PC-3 (cell line): ENCODE results near the gene KNG1. TPM values are rescaled to one million over a fixed set of nuclear protein-coding genes. Genes with fewer than 3 reads are reported as not detected.

ENCODE experiments used
- ATAC-seq: fragments of 200-7000 bp; cut with Tn5 transposase; 2 replicates; pipeline ENCODE4 v1.9.1; 2020; ENCODE audit warnings: mild to moderate bottlenecking, moderate library complexity
- BruUV-seq: library from RNA; stranded (reverse); fragments of 400-500 nt; replicated peaks from 2 replicates; lab custom pipeline; 2021; lab: Mats Ljungman, UMichigan
- CTCF ChIA-PET: fragments of 300-600 bp; sonication (Branson Sonifier 250); formaldehyde crosslinking; loops from one replicate; lab custom pipeline; 2022; ENCODE audit warnings: antibody characterized with exemption; lab: Charles Lee
- POLR2A ChIA-PET: fragments of 300-600 bp; sonication (Branson Sonifier 250); formaldehyde crosslinking; loops from one replicate; lab custom pipeline; 2022; ENCODE audit warnings: antibody characterized with exemption; ENCODE audit not compliant: unreplicated experiment; lab: Charles Lee
- DNase-seq: peaks from one replicate; pipeline ENCODE4 v3.0.0-alpha.2; 2015
- H2AFZ ChIP-seq: fragments of 300-600 bp; sonication (generic); 2 replicates; pipeline ENCODE4 v1.6.0; 2016; ENCODE audit warnings: antibody characterized with exemption, low read length
- H3F3A ChIP-seq: fragments of 300-600 bp; sonication (generic); one replicate; pipeline ENCODE4 v1.6.0; 2017; ENCODE audit warnings: antibody characterized with exemption, low read length, control low read depth, mild to moderate bottlenecking; ENCODE audit not compliant: unreplicated experiment
- H3K27ac ChIP-seq: fragments of 300-600 bp; sonication (generic); 2 replicates; pipeline ENCODE4 v1.5.1; 2016; ENCODE audit warnings: mild to moderate bottlenecking, low read length
- H3K27me3 ChIP-seq: fragments of 300-600 bp; sonication (generic); 2 replicates; pipeline ENCODE4 v1.6.1; 2016; ENCODE audit warnings: low read length, mixed read lengths
- H3K36me3 ChIP-seq: fragments of 300-600 bp; sonication (generic); 2 replicates; pipeline ENCODE4 v1.6.1; 2016; ENCODE audit warnings: low read depth, mixed run types, low read length, mixed read lengths
- H3K4me1 ChIP-seq: fragments of 300-600 bp; sonication (generic); 2 replicates; pipeline ENCODE4 v1.5.1; 2016; ENCODE audit warnings: low read length; ENCODE audit not compliant: insufficient read depth
- H3K4me2 ChIP-seq: fragments of 300-600 bp; sonication (generic); 2 replicates; pipeline ENCODE4 v1.6.0; 2016; ENCODE audit warnings: low read length
- H3K4me3 ChIP-seq: fragments of 300-600 bp; sonication (generic); 2 replicates; pipeline ENCODE4 v1.5.1; 2016; ENCODE audit warnings: mild to moderate bottlenecking, low read length, mixed read lengths
- H3K79me2 ChIP-seq: fragments of 300-600 bp; sonication (generic); 2 replicates; pipeline ENCODE4 v1.6.1; 2017; ENCODE audit warnings: low read length, mixed read lengths
- H3K9ac ChIP-seq: fragments of 300-600 bp; sonication (generic); 2 replicates; pipeline ENCODE4 v1.6.0; 2016; ENCODE audit warnings: mild to moderate bottlenecking, low read length
- H3K9me2 ChIP-seq: fragments of 300-600 bp; sonication (generic); replicated peaks from 2 replicates; pipeline ENCODE4 v1.6.1; 2016; ENCODE audit warnings: mixed run types, low read length, mixed read lengths
- H3K9me3 ChIP-seq: fragments of 300-600 bp; sonication (generic); 2 replicates; pipeline ENCODE4 v1.6.1; 2016; ENCODE audit warnings: low read length, mixed read lengths
- H4K20me1 ChIP-seq: fragments of 300-600 bp; sonication (generic); 2 replicates; pipeline ENCODE4 v1.6.1; 2016; ENCODE audit warnings: low read length, mixed read lengths
- EZH2 ChIP-seq: fragments of 300-600 bp; sonication (generic); IDR thresholded peaks from one replicate; pipeline ENCODE4 v1.6.1; 2017; ENCODE audit warnings: antibody characterized with exemption, mild to moderate bottlenecking, low read length; ENCODE audit not compliant: unreplicated experiment
- EZH2phosphoT487 ChIP-seq: fragments of 300-600 bp; sonication (generic); IDR thresholded peaks from 2 replicates; pipeline ENCODE4 v1.6.1; 2018; ENCODE audit warnings: mild to moderate bottlenecking, antibody characterized with exemption, low read length, borderline replicate concordance
- intact Hi-C: fragments of 100-400 bp; cut with micrococcal nuclease; formaldehyde crosslinking; loops from 2 replicates; pipeline ENCODE4 v1.9.0; 2023
- microRNA-seq: library from miRNA; unstranded; fragments of <30 nt; microRNA quantifications from one replicate; pipeline ENCODE4 v1.1.0, GENCODE V29; 2020; ENCODE audit not compliant: unreplicated experiment
- total RNA-seq: library from RNA; depleted of rRNA; stranded (reverse); fragments of >200 nt; gene quantifications from 2 replicates; pipeline ENCODE4 v1.2.3, GENCODE V29; 2014; rRNA removed
- TF ChIP-seq, protein P1 (sequence below): fragments of 300-600 bp; sonication (generic); conservative IDR thresholded peaks from 2 replicates; pipeline ENCODE4 v1.5.1; 2017; ENCODE audit warnings: antibody characterized with exemption, low read depth, mild to moderate bottlenecking, low read length

KNG1 gene
- total RNA-seq, 1 experiment from 2014 or later: not detected

DNA sequence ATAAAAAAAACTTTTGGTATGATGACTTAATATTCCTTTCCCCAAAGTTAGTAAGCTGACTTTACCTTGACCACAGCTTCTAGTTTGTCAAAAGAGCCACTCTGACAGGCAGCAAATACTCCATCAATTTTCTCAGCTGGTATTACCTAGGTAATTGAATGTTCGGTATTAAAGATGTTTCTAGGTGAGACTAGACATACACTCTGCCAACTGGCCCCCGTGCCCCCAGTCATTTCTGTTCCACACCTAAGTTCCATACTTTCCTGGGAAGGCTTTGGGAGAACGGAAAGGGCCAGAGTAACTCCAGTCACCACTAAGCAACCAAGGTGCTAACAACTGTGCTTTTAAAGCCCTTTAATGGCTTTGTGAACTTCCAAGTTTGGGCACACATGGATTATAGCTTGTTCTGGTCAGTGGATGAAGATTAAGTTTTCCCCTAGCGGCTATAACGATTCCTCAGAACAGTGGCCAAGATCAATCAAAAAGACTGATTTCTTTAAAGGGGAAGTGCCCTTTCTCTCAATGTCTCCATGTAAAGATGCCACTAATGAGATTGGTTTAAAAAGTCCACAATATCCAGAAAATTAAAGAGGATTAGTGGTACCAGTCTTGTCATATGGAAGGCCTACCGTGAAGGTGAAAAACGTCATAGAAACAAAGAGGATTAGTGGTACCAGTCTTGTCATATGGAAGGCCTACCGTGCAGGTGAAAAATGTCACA, 73.3 kb downstream of the KNG1 start:
- intact Hi-C loops: loop anchor here (2.0 kb wide), 1 partner anchor 16 kb away; the partner anchor contains the start of gene RFC4
- H3K36me3 ChIP-seq: peaks cover 65% of the 10 kb centered on the region
- no peaks in the 10 kb centered on the region for H3K9me2 ChIP-seq
- POLR2A ChIA-PET: interaction anchor here (0.7 kb wide), 2 partner anchors 16 to 851 kb away, joined by 3 to 5 read pairs; partner anchors contain the start of gene RFC4
- H3K4me1 ChIP-seq: peaks cover 26% of the 10 kb centered on the region
- peaks cover 54% of the 10 kb centered on the region for H4K20me1 ChIP-seq
- CTCF ChIA-PET: interaction anchor here (0.6 kb wide), 1 partner anchor 23 kb away, joined by 8 read pairs; no protein-coding TSS in a partner anchor
- H3K4me3 ChIP-seq: no peak overlapping the region
- H3K4me2 ChIP-seq: no peak overlapping the region
- peaks cover 34% of the 10 kb centered on the region for H3K79me2 ChIP-seq
- ATAC-seq: peak; percentile 32
- no peak overlapping the region for H2AFZ ChIP-seq
- peaks cover 67% of the 10 kb centered on the region for H3F3A ChIP-seq
- no peak overlapping the region for H3K9ac ChIP-seq
- no TSS peak for BruUV-seq
- H3K27ac ChIP-seq: no peak overlapping the region
- no peaks in the 10 kb centered on the region for H3K27me3 ChIP-seq
- DNase-seq: peak; percentile 33
- no peaks in the 10 kb centered on the region for H3K9me3 ChIP-seq
- no peak for TF ChIP-seq EZH2
- TF ChIP-seq EZH2phosphoT487: no peak
- TF ChIP-seq, protein P1, sequence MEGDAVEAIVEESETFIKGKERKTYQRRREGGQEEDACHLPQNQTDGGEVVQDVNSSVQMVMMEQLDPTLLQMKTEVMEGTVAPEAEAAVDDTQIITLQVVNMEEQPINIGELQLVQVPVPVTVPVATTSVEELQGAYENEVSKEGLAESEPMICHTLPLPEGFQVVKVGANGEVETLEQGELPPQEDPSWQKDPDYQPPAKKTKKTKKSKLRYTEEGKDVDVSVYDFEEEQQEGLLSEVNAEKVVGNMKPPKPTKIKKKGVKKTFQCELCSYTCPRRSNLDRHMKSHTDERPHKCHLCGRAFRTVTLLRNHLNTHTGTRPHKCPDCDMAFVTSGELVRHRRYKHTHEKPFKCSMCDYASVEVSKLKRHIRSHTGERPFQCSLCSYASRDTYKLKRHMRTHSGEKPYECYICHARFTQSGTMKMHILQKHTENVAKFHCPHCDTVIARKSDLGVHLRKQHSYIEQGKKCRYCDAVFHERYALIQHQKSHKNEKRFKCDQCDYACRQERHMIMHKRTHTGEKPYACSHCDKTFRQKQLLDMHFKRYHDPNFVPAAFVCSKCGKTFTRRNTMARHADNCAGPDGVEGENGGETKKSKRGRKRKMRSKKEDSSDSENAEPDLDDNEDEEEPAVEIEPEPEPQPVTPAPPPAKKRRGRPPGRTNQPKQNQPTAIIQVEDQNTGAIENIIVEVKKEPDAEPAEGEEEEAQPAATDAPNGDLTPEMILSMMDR: no peak

Small RNA genes within 50 kb of the gene (microRNA-seq; reads per million reads assigned to microRNA genes)
- gene MIR1248: 6.3 reads per million, percentile 28 among the genes with 10 or more reads in this experiment

Other genes starting within 250 kb of the KNG1 start
- gene CRYGS, start 173.0 kb upstream of the KNG1 start, total RNA-seq: 3.4 and 4.4 TPM in 2 replicates
- 16.6 and 17.0 TPM in 2 replicates for gene TBCCD1, start 150.0 kb upstream of the KNG1 start, total RNA-seq
- 117 and 120 TPM in 2 replicates for gene DNAJB11, start 146.6 kb upstream of the KNG1 start, total RNA-seq
- gene AHSG, start 104.3 kb upstream of the KNG1 start, total RNA-seq: not detected in 2 replicates
- not detected in 2 replicates for gene FETUB, start 77.0 kb upstream of the KNG1 start, total RNA-seq
- not detected in 2 replicates for gene HRG, start 51.3 kb upstream of the KNG1 start, total RNA-seq
- 204 and 233 TPM in 2 replicates for gene EIF4A2, start 66.2 kb downstream of the KNG1 start, total RNA-seq
- 54.0 and 73.0 TPM in 2 replicates for gene RFC4, start 89.1 kb downstream of the KNG1 start, total RNA-seq
- gene ADIPOQ, start 125.4 kb downstream of the KNG1 start, total RNA-seq: not detected in 2 replicates
- gene ST6GAL1, start 213.2 kb downstream of the KNG1 start, total RNA-seq: 8.6 and 9.4 TPM in 2 replicates